Measurements from ENCODE around the gene AKAP13.

DNA sequence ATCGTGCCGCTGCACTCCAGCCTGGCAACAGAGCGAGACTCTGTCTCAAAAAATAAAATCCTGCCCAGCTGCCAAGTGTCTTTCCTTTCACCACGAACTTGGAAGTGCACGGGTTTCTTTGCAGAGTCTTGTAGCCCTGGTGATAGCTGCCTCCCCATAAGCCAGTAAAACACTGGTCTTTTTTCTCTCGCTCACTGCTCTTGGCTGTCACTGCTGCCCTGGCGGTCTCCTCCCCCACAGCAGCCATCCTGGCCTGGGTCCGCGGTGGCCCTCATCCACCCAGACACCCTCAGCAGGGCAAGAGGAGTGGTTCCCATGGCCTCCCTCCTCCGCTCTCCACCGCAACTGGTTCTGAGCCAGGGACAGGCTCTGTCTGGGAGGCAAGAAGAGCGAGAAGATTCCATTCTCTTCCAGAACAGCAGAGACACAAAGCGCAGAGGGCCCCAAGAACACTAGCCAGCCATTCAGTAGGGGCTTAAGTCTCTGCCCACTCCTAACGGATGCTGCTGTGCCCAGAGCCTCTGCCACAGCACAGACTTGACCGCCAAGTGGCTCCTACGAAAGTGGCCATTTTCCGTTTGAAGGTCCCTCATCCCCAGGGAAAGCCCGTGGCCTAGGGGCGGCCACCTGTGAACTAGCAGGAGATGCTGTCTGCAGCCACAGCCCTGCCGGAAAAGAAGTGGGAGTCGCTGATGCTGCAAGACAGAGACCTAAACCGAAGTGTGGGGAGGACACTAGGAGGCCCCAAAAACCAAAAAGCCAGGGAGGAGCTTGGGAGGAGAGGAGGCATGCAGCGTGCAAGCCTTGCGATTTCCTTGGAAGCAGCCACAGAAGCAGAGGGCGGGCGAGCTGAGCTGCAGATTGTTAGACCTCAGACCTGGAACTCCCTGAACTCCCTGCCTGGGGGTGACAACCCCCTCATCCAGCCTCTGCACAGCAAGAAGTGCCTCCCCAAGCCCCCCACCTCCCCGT, 370.2 kb downstream of the AKAP13 start:
- TF ChIP-seq, protein P1, sequence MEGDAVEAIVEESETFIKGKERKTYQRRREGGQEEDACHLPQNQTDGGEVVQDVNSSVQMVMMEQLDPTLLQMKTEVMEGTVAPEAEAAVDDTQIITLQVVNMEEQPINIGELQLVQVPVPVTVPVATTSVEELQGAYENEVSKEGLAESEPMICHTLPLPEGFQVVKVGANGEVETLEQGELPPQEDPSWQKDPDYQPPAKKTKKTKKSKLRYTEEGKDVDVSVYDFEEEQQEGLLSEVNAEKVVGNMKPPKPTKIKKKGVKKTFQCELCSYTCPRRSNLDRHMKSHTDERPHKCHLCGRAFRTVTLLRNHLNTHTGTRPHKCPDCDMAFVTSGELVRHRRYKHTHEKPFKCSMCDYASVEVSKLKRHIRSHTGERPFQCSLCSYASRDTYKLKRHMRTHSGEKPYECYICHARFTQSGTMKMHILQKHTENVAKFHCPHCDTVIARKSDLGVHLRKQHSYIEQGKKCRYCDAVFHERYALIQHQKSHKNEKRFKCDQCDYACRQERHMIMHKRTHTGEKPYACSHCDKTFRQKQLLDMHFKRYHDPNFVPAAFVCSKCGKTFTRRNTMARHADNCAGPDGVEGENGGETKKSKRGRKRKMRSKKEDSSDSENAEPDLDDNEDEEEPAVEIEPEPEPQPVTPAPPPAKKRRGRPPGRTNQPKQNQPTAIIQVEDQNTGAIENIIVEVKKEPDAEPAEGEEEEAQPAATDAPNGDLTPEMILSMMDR (IDR thresholded peaks at IDR 0.05; ENCODE audit: insufficient read depth, low read length, poor library complexity, severe bottlenecking) = no peak
- no peak for TF ChIP-seq EZH2phosphoT487 (conservative IDR thresholded peaks at IDR 0.05; ENCODE audit: low read length)

Data from SU-DHL-6 (cell line).